ENCODE data around the gene OR5C1. TPM values are rescaled to one million over a fixed set of nuclear protein-coding genes. Genes with fewer than 3 reads are reported as not detected.

The OR5C1 gene
- total and polyA plus RNA-seq, 9 of the 15 experiments (the other 6 are each of a cell fraction or from before 2014, with no cell fraction given), result not detected

DNA sequence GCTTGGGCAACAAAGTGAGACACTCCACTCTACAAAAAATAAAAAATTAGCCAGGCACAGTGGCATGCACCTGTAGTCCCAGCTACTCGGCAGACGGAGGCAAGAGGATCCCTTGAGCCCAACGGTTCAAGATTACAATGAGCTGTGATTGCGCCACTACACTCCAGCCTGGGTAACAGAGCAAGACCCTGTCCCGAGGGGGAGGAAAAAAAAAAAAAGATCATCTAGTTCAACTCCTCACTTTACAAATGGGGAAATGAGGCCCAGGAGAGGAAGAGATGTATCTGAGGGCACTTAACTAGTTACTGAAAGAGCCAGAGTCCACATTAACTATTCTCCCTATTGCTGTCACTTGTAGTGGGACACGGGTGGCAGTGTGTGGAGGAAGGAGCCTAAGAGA, 25.8 kb downstream of the OR5C1 start:
- intact Hi-C loops (cut with micrococcal nuclease), result loop anchor here (5.0 kb wide), 2 partner anchors 332 to 538 kb away; no protein-coding TSS in a partner anchor
- in situ Hi-C loops (cut with MboI), result loop anchor here (5.0 to 10.0 kb wide), 3 partner anchors 352 to 717 kb away; no protein-coding TSS in a partner anchor
- H3K4me2 ChIP-seq (ENCODE audit: insufficient read depth, low read length), result no peak overlapping the region
- H2AFZ ChIP-seq (ENCODE audit: low read depth, low read length), result no peak overlapping the region
- no peaks in the 10 kb centered on the region for H3K9me3 ChIP-seq (replicated peaks; ENCODE audit: control insufficient read depth, insufficient read depth, low read depth, low read length)
- POLR2A ChIA-PET, result interaction anchor here (0.9 to 1.1 kb wide), 2 partner anchors 9 to 10 kb away, joined by 3 read pairs; no protein-coding TSS in a partner anchor
- FAIRE-seq (no peak), DNase-seq (ENCODE audit: extremely low read depth in 1 of 4, low spot score in 3 of 4) (no peak), ATAC-seq (no peak)
- H4K20me1 ChIP-seq (replicated peaks; ENCODE audit: control insufficient read depth, insufficient read depth, low read length), result no peaks in the 10 kb centered on the region
- H3K36me3 ChIP-seq (ENCODE audit: control insufficient read depth, insufficient read depth, low read length), result peaks cover 19% of the 10 kb centered on the region; the same call in 2 of the 3 replicates
- no peak for TF ChIP-seq HLTF (IDR thresholded peaks at IDR 0.05)
- TF ChIP-seq CEBPB (tag; IDR thresholded peaks at IDR 0.05), result 0 out of 2 replicates have a peak, but pooled peaks have one; percentile 17
- H3K27ac ChIP-seq (ENCODE audit: extremely low read depth, low read depth, low read length), result no peak overlapping the region
- BruUV-seq (replicated peaks), result no TSS peak
- CTCF ChIA-PET (ENCODE audit: low intra/inter-chr PET ratio), result interaction anchor here (0.7 kb wide), 1 partner anchor 590 kb away, joined by 3 read pairs; no protein-coding TSS in a partner anchor
- H3K4me3 ChIP-seq, result no peak overlapping the region
- no peaks in the 10 kb centered on the region for H3K9me1 ChIP-seq (ENCODE audit: control insufficient read depth, insufficient read depth, low read length)
- WGBS (ENCODE audit: insufficient coverage, low coverage, missing lambda C conversion rate), result 40% methylated on average over 6 of the region's 6 CpGs
- H3K9ac ChIP-seq (ENCODE audit: insufficient read depth in 1 of 2, low read depth in 2 of 2, low read length in 2 of 2), result no peak overlapping the region
- no peaks in the 10 kb centered on the region; a peak in 1 of 5 replicates for H3K27me3 ChIP-seq (ENCODE audit: control insufficient read depth in 2 of 2, insufficient read depth in 2 of 2, low read length in 2 of 2)
- H3K79me2 ChIP-seq (ENCODE audit: control insufficient read depth, insufficient read depth, low read length), result no peaks in the 10 kb centered on the region
- H3K4me1 ChIP-seq (replicated peaks in 1 of 2; ENCODE audit: control insufficient read depth in 2 of 2, insufficient read depth in 2 of 2, low read length in 2 of 2), result no peaks in the 10 kb centered on the region; a peak in 1 of 5 replicates

DNA sequence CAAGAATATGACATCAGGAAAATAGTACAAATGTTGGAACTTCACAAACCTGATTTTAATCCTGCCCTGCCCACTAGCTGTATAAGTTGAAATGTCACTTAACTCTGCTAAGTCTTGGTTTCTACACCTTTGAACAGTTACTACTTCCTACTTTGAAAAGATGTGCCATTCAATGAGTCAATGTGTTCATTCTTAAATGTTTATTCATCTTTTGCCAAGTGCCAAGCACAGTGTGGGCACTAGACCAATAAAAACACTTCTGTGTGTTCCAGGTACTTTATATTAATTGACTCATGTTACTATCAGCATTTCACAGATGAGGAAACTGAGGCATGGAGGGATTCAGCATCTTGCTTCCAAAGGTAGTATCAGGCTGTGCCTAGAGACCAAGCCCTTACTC, 26.8 kb downstream of the OR5C1 start:
- in situ Hi-C loops (cut with MboI) (loop anchor here (10.0 kb wide), 1 partner anchor 691 kb away; no protein-coding TSS in a partner anchor), intact Hi-C loops (cut with micrococcal nuclease) (no loop called here)
- TF ChIP-seq, protein P1, sequence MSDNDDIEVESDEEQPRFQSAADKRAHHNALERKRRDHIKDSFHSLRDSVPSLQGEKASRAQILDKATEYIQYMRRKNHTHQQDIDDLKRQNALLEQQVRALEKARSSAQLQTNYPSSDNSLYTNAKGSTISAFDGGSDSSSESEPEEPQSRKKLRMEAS (CRISPR knock-in tag; IDR thresholded peaks at IDR 0.05), result no peak
- TF ChIP-seq MYNN (IDR thresholded peaks at IDR 0.05) (no peak), MYNN (CRISPR knock-in tag; IDR thresholded peaks at IDR 0.05) (no peak), SAFB2 (IDR thresholded peaks at IDR 0.05; ENCODE audit: borderline replicate concordance, low read depth, low read length, severe bottlenecking) (no peak), NCOA4 (IDR thresholded peaks at IDR 0.05; ENCODE audit: partially characterized antibody) (no peak), ZNF184 (CRISPR knock-in tag; IDR thresholded peaks at IDR 0.05) (no peak), MEF2D (tag; conservative IDR thresholded peaks at IDR 0.05; ENCODE audit: low read depth) (no peak)
- H3K9ac ChIP-seq (ENCODE audit: insufficient read depth in 1 of 2, low read depth in 2 of 2, low read length in 2 of 2), result no peak overlapping the region
- POLR2A ChIA-PET, result interaction anchor here (0.7 kb wide), 1 partner anchor 176 kb away, joined by 3 read pairs; no protein-coding TSS in a partner anchor
- CTCF ChIA-PET (ENCODE audit: low intra/inter-chr PET ratio), result no interaction called here
- H3K27me3 ChIP-seq (ENCODE audit: control insufficient read depth in 2 of 2, insufficient read depth in 2 of 2, low read length in 2 of 2), result no peaks in the 10 kb centered on the region
- no peak overlapping the region for H3K4me3 ChIP-seq
- BruUV-seq (replicated peaks), result no TSS peak
- no peak for DNase-seq (ENCODE audit: extremely low read depth in 1 of 4, low spot score in 3 of 4)
- H3K27ac ChIP-seq (ENCODE audit: extremely low read depth, low read depth, low read length), result no peak overlapping the region
- H3K4me1 ChIP-seq (replicated peaks in 1 of 2; ENCODE audit: control insufficient read depth in 2 of 2, insufficient read depth in 2 of 2, low read length in 2 of 2), result no peaks in the 10 kb centered on the region; a peak in 1 of 5 replicates
- no peaks in the 10 kb centered on the region for H4K20me1 ChIP-seq (replicated peaks; ENCODE audit: control insufficient read depth, insufficient read depth, low read length)
- H3K36me3 ChIP-seq (ENCODE audit: control insufficient read depth, insufficient read depth, low read length), result peaks cover 29% of the 10 kb centered on the region; the same call in 2 of the 3 replicates
- no peak overlapping the region for H2AFZ ChIP-seq (ENCODE audit: low read depth, low read length)
- H3K9me1 ChIP-seq (ENCODE audit: control insufficient read depth, insufficient read depth, low read length), result no peaks in the 10 kb centered on the region
- no peak for ATAC-seq
- no peak overlapping the region for H3K4me2 ChIP-seq (ENCODE audit: insufficient read depth, low read length)
- no peaks in the 10 kb centered on the region for H3K9me3 ChIP-seq (replicated peaks; ENCODE audit: control insufficient read depth, insufficient read depth, low read depth, low read length)
- H3K79me2 ChIP-seq (ENCODE audit: control insufficient read depth, insufficient read depth, low read length), result peaks cover 4% of the 10 kb centered on the region; the same call in 1 of the 3 replicates
- FAIRE-seq, result no peak

Data from K562 (cell line).